ENCODE data around the gene TLX2.

- no peak for TF ChIP-seq CTCF (IDR thresholded peaks at IDR 0.05)
- TF ChIP-seq POLR2A (IDR thresholded peaks at IDR 0.05): no peak
These were observed 20.7 kb upstream of the TLX2 start for GRCh38 chr2:74493546-74493945.

Data from lower leg skin (tissue), 3 donors.